Measurements from ENCODE around the gene ATG4A. TPM values are rescaled to one million over a fixed set of nuclear protein-coding genes. Genes with fewer than 3 reads are reported as not detected.
A peak's percentile ranks its signal among the peaks of the same experiment; 100 is the strongest.

ATG4A gene
- polyA plus RNA-seq, 4 donors: 11.8 to 13.5 (median 12.3) TPM

DNA sequence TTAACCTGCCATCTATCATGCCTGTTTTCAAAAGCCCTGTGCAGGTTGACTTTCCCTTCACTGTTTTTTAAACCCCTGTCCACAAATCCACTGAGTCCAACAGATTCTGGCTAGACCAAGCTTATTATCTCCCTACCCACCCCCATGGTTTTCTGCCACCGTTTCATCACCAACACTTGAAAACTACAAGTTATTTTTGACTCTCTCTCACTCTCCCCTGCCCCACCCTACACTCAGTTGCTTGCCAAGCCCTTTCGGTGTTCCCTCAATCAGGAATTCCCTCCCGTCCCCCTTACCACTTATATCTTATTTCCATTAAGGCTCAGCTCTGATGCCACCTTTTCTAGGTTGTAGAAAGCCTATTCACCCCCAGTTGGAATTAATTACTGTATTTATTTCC is 29.7 kb downstream of the ATG4A start:
- DNase-seq (ENCODE audit: low read depth in 4 of 4, low spot score in 2 of 4): no peak

DNA sequence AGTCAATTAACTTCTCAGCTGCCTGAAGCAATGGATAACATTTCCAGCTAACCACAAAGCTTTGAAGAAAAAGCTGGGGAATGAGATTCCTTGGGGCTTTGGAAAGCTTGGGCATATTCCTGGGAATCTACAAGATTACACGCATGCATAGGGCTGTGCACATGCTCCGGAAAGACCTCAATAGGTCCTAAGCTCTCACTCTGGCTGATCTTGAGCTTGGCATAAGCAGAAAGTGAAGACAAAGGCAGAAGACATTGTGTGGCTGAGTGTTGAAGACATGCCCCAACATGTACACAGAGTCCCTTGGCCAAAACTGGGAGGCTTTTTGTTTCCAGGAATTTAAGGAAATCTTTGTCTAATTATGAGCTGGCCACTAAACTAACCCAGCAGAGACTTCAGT is 31.2 kb downstream of the ATG4A start:
- no peak for DNase-seq (ENCODE audit: low read depth in 4 of 4, low spot score in 2 of 4)

DNA sequence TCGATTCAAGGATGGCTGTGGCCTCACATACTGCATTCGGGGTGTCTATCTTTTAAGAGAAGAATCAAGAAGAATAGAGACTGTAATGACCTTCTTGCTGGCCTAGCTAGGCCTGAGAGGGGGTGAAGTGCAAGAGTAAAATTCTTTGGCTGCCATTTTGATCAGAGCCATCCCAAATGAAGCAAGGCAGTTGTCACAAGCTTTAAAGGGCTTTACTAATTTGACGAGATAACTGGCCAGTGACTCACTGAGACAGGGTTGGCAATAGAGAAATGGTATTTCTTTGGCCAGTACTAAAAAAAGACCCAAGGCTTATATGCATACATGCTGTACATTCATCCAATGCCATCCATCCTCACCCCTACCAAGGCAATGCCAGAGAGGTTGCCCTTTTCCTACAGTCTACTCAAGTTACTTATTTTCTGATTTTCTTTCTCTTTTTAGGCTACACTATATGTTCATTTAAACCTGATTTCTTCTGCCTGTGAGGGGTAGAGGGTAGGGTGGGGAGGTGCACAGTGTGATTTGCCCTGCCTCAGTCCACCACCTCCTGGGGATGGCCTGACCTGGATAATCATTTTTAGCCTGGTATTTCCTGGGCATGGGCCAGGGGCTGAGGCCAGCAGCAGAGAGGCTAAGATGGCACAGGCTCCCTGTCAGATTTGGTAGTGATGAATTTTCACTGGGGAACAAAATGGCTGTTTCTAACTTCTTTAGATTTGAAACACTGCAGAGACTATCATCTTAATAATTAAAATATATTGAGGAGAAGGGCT is 32.2 kb downstream of the ATG4A start:
- DNase-seq (ENCODE audit: low read depth in 4 of 4, low spot score in 2 of 4): no peak

DNA sequence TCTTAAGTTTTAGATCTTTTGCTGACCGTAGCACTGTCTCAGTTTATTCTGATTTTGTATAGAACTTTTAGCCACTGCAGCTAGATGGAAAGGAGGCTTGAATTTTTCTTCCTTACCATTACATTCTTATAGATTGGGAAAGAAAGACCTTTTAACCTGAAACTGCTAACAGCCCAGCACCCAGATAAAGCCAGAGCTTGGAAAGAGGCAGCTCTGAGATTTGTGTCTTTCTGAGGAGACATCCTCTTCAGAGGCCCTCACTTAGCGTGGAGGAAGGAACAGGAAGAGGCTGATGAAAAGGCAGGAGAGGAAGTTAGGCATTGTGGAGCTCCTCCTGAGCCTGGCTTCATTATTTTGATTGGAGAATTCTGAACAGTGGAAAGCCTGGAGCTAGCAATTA is 35.1 kb downstream of the ATG4A start:
- no peak for DNase-seq (ENCODE audit: low read depth in 4 of 4, low spot score in 2 of 4)

- no peak for DNase-seq (ENCODE audit: low read depth in 4 of 4, low spot score in 2 of 4)
These were observed 35.6 kb downstream of the ATG4A start for GRCh38 chrX:108127152-108127551.

- no peak for DNase-seq (ENCODE audit: low read depth in 4 of 4, low spot score in 2 of 4)
These were observed 39.3 kb downstream of the ATG4A start for GRCh38 chrX:108130889-108131288.

- DNase-seq (ENCODE audit: low read depth in 4 of 4, low spot score in 2 of 4): no peak
These were observed 39.9 kb downstream of the ATG4A start for GRCh38 chrX:108131471-108131870.

DNA sequence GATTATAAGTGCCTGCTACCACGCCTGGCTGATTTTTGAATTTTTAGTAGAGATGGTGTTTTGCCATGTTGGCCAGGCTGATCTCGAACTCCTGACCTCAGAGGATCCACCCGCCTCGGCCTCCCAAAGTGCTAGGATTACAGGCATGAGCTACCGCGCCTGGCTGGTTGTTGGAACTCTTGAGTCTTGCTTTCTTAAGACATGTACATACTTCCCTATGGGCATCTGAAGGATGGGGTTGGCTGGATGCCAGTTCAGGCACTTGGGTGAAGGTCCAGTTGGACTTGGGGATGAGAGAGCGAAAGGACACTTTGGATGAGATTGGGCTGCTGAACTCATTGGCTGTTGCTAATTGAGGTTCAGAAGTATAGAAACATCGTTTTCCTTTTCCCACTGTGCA is 40.5 kb downstream of the ATG4A start:
- no peak for DNase-seq (ENCODE audit: low read depth in 4 of 4, low spot score in 2 of 4)

DNA sequence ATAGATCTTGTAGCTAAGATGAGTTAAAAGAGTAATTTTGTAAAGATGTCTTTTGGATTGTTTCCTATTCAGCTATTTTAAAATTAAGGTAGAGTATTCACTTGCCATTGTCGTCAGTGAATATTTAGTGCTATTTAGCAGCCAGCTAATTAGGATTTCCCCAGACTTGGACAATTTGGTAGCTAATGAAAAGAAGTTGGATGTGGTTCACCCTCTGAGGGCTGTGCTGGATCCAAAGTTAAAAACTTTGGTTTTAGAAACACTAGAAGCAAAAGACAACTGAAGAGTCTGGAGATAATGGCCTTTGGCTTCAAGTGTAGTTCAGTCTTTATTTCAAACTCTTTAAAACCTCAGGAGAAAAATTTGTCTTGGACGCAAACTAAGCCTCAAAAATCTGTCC is 41.3 kb downstream of the ATG4A start:
- no peak for DNase-seq (ENCODE audit: low read depth in 4 of 4, low spot score in 2 of 4)

DNA sequence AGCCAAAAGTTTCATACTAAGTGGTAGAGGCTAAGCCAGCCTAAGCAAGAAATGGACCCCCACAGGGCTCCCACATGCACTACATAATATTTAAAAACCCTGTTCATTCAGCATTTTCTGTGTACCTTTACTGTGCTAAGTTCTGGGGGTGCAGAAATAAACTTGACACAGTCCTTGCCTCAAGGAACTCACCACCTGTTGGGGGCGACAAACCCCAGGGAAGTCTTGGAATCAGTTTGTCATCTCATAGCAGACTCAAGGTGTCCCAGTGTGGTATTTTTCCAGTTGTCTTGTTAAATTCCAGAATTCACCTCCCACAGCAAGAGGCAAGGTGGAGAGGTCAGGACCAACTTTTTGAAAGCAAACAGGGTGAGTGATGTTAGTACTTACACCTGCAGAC is 43.1 kb downstream of the ATG4A start:
- DNase-seq (ENCODE audit: low read depth in 4 of 4, low spot score in 2 of 4): no peak

GRCh38 chrX:108138814-108139702 is 47.5 kb downstream of the ATG4A start:
- no peak for DNase-seq (ENCODE audit: low read depth in 4 of 4, low spot score in 2 of 4)

DNA sequence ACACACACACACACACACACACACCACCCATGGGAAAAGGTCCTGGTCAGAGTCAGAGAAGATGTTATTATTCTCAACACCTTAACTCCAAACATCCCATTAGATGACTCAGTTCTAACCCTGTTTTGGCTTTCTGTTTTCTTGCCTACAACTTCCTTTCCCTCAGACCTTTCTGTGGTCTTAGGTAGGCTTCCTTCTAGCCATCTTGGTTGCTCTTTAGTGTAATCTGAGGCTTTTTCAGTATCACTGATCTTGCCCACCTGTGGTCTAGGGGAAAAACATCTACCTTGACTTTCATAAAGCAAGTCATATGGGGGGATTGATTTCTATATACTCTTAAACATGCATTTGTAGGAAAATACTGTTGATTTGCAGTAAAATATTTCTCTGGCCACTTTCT is 56.9 kb downstream of the ATG4A start:
- DNase-seq (ENCODE audit: low read depth in 4 of 4, low spot score in 2 of 4): no peak

GRCh38 chrX:108156082-108156481 is 64.5 kb downstream of the ATG4A start:
- no peak for DNase-seq (ENCODE audit: low read depth in 4 of 4, low spot score in 2 of 4)

- no peak for DNase-seq (ENCODE audit: low read depth in 4 of 4, low spot score in 2 of 4)
These were observed 65.4 kb downstream of the ATG4A start for GRCh38 chrX:108156934-108157466.

GRCh38 chrX:108157628-108158027 is 66.0 kb downstream of the ATG4A start:
- no peak for DNase-seq (ENCODE audit: low read depth in 4 of 4, low spot score in 2 of 4)

DNA sequence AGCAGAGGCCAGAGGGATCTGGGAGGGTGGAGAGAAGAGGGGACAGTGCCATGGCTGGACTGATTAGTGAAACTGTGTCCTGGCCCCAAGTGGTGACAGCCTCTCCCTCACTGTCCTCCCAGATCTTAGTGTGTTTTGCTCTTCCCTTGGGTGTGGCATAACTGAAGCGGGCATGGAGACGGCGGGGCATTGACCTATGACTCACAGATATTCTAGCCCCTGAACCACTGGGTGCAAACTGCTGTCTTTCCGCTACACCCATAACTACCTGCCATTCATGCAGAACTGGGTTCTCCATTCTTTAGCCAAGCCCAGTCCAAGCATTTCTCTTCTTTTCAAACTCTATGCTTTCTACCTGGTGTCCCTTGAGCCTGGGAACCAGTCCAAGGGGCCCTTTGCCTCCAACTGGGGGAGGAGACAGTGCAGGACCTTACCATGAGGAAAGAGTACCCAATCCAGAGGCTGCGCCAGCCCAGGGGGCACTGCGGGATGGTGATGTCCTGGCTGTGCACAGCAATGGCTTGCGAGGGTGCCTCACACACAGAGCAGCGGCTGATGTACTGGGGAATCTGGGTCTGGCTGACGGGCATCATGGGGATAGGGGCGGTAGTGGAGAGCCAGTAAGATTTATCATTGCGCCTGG is 67.6 kb downstream of the ATG4A start:
- no peak for DNase-seq (ENCODE audit: low read depth in 4 of 4, low spot score in 2 of 4)

- no peak for DNase-seq (ENCODE audit: low read depth in 4 of 4, low spot score in 2 of 4)
These were observed 68.7 kb downstream of the ATG4A start for GRCh38 chrX:108160309-108160708.

GRCh38 chrX:108162265-108162664 is 70.7 kb downstream of the ATG4A start:
- no peak for DNase-seq (ENCODE audit: low read depth in 4 of 4, low spot score in 2 of 4)

DNA sequence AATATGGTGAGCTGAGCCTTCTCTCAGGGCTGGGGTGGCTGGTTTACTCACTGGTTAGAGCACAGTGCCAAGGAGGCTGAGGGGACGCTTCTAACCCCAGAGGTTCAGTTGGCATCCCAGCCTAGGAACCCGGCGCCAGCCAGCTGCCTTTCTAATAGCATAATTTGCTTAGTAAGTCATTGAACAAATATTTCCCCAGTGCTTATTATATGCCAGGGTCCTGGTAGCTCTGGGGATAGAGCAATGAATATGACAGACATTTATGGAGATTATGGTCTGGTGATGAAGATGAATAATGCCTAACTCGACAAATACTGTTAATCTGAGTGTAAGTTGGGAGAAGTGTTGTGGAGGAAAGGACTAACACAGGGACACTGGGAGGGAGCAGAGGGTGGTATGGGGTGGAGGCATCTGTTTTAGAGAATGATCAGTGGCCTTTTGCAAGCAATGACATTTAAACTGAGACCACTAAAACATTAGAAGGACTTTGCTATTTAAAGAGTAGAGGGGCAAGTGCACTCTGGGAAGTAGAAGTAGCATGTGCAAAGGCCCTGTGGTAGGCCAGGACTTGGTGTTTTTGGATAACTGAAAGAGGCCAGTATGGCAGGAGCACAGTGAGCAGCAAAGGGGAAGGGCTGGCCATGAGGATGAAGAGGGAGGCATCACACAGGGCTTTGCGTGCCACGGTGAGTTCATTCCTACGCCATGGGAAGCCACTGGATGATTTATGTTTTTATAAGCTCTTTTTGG is 71.9 kb downstream of the ATG4A start:
- DNase-seq (ENCODE audit: low read depth in 4 of 4, low spot score in 2 of 4): no peak

GRCh38 chrX:108165383-108166111 is 74.0 kb downstream of the ATG4A start:
- peak in 1 of 4 donors; percentile 12 for DNase-seq (ENCODE audit: low read depth in 4 of 4, low spot score in 2 of 4)
